Transverse colon (tissue), 4 donors: Measurements from ENCODE around the gene IL1RAPL1.

Source experiments
- POLR2A ChIP-seq: fragments of 450-650 bp; IDR thresholded peaks from one replicate; pipeline ENCODE4 v1.6.1; 2016; ENCODE audit warnings: antibody characterized with exemption, mild to moderate bottlenecking, moderate library complexity
- POLR2AphosphoS5 ChIP-seq, 3 donors: sonication (generic); formaldehyde crosslinking; IDR thresholded peaks; one replicate each; pipeline ENCODE4 v1.6.1; 2016; ENCODE audit warnings: antibody characterized with exemption in 3 of 3
- TF ChIP-seq, protein P1 (sequence below), 5 experiments: fragments of 200-600 bp in 3 of 5; fragments of 450-650 bp in 2 of 5; sonication (generic) in 3 of 5; IDR thresholded peaks; 1 replicate in 2 of 5; 2 replicates in 3 of 5; pipeline ENCODE4 v1.5.1; 2016 to 2017; ENCODE audit warnings: antibody characterized with exemption in 5 of 5, inconsistent platforms in 3 of 5, mild to moderate bottlenecking in 2 of 5, moderate library complexity in 1 of 5

DNA sequence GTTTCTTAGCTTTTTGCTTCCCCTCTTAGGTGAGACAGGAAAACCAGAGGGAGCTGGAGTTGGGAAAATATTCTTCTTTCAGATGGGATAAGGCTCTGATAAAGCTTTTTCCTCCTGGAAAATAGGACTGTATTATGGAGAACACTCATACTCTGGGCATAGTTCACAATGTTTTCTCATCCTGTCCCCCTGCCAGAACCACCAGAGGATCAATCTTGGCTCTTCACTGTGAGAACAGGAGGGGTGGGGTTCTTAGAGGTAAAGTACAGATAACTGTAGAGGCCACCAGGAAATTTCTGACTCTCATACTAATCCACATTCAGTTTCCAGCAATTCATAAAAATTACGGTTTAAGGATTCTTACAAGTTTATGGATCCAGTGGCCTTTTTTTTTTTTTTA is 966.3 kb downstream of the IL1RAPL1 start:
- TF ChIP-seq POLR2AphosphoS5 (IDR thresholded peaks at IDR 0.05) (no peak), POLR2A (no peak)
- TF ChIP-seq, protein P1, sequence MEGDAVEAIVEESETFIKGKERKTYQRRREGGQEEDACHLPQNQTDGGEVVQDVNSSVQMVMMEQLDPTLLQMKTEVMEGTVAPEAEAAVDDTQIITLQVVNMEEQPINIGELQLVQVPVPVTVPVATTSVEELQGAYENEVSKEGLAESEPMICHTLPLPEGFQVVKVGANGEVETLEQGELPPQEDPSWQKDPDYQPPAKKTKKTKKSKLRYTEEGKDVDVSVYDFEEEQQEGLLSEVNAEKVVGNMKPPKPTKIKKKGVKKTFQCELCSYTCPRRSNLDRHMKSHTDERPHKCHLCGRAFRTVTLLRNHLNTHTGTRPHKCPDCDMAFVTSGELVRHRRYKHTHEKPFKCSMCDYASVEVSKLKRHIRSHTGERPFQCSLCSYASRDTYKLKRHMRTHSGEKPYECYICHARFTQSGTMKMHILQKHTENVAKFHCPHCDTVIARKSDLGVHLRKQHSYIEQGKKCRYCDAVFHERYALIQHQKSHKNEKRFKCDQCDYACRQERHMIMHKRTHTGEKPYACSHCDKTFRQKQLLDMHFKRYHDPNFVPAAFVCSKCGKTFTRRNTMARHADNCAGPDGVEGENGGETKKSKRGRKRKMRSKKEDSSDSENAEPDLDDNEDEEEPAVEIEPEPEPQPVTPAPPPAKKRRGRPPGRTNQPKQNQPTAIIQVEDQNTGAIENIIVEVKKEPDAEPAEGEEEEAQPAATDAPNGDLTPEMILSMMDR (IDR thresholded peaks at IDR 0.05): no peak
